Activated CD8-positive, alpha-beta memory T cell treated with anti-CD3 and anti-CD28 coated beads, Interleukin-2, amount 50 U/mL, for 24 hours (primary cell): ENCODE data around the gene CCDC159.
"Not testable (repeated sequence)": the region's sequence is repeated elsewhere in the genome, so short reads cannot be mapped to it uniquely, and the experiment has no call there.

Experiments
- DNase-seq: peaks from one replicate; pipeline ENCODE4 v3.0.0-alpha.2; 2020; ENCODE audit errors: extremely low read depth

Gene CCDC159

GRCh38 chr19:11346104-11346940, at the start of gene CCDC159, which contains the start of gene TMEM205:
TSS of gene CCDC159 (plus strand) at chr19:11346519. CDS start at chr19:11346607, 88 bp downstream.
TSS of gene TMEM205 (minus strand) at chr19:11346268. CDS start at chr19:11345619, 649 bp downstream.
- peak; percentile 97 for DNase-seq

- no peak for DNase-seq
Observed at GRCh38 chr19:11299946-11300810, 46.1 kb upstream of the CCDC159 start.

GRCh38 chr19:11300811-11301120, 45.6 kb upstream of the CCDC159 start:
- DNase-seq: no peak

GRCh38 chr19:11304936-11305335, 41.4 kb upstream of the CCDC159 start:
- no peak for DNase-seq

- DNase-seq: no peak
Observed at GRCh38 chr19:11306337-11306736, 40.0 kb upstream of the CCDC159 start.

- not testable (repeated sequence) for DNase-seq
Observed at GRCh38 chr19:11320278-11320995, 25.9 kb upstream of the CCDC159 start.

- no peak for DNase-seq
Observed at GRCh38 chr19:11321191-11322126, 24.9 kb upstream of the CCDC159 start.

- DNase-seq: no peak
Observed at GRCh38 chr19:11322269-11323024, 23.9 kb upstream of the CCDC159 start.

- no peak for DNase-seq
Observed at GRCh38 chr19:11323601-11324078, 22.7 kb upstream of the CCDC159 start.

- DNase-seq: no peak
Observed at GRCh38 chr19:11324079-11324661, 22.1 kb upstream of the CCDC159 start.

GRCh38 chr19:11324748-11325389, 21.4 kb upstream of the CCDC159 start:
- DNase-seq: no peak

GRCh38 chr19:11325544-11325943, 20.8 kb upstream of the CCDC159 start:
- DNase-seq: no peak

GRCh38 chr19:11330127-11330526, 16.2 kb upstream of the CCDC159 start:
- DNase-seq: no peak

GRCh38 chr19:11331502-11331901, 14.8 kb upstream of the CCDC159 start:
- DNase-seq: no peak

GRCh38 chr19:11332822-11333221, 13.5 kb upstream of the CCDC159 start:
- DNase-seq: no peak

- DNase-seq: not testable (repeated sequence)
Observed at GRCh38 chr19:11333838-11334237, 12.5 kb upstream of the CCDC159 start.

- DNase-seq: no peak
Observed at GRCh38 chr19:11335449-11336146, 10.7 kb upstream of the CCDC159 start.

- no peak for DNase-seq
Observed at GRCh38 chr19:11337080-11337479, 9.2 kb upstream of the CCDC159 start.

GRCh38 chr19:11338121-11338520, 8.2 kb upstream of the CCDC159 start:
- DNase-seq: no peak
